ENCODE results near the gene TJAP1. TPM values are rescaled to one million over a fixed set of nuclear protein-coding genes. Genes with fewer than 3 reads are reported as not detected.

The TJAP1 gene
- total and polyA plus RNA-seq, 2 of the 8 experiments (the other 6 are each of a cell fraction or from before 2014, with no cell fraction given), result 30.7 to 40.4 TPM

GRCh38 chr6:43521836-43522235 is 44.5 kb downstream of the TJAP1 start (continued):
- no peak for TF ChIP-seq FOSL1 (IDR thresholded peaks at IDR 0.05; ENCODE audit: insufficient read depth, low read depth, low read length)
- no peak for TF ChIP-seq NANOG (IDR thresholded peaks at IDR 0.05; ENCODE audit: insufficient read depth, low read depth, low read length, poor library complexity, severe bottlenecking)
- no peak for TF ChIP-seq POLR2AphosphoS5 (IDR thresholded peaks at IDR 0.05; ENCODE audit: low read depth, low read length)
- no peak for TF ChIP-seq GABPA (IDR thresholded peaks at IDR 0.05; ENCODE audit: borderline replicate concordance, insufficient read depth, low read length)
- no peak for TF ChIP-seq EP300 (IDR thresholded peaks at IDR 0.05; ENCODE audit: borderline replicate concordance in 1 of 2, low read depth in 2 of 2, low read length in 2 of 2)

All from H1 (cell line).